ENCODE data around the gene BOLA3.
"Not testable (repeated sequence)": the region's sequence is repeated elsewhere in the genome, so short reads cannot be mapped to it uniquely, and the experiment has no call there.

The BOLA3 gene

GRCh38 chr2:74147727-74148456 lies at the start of gene BOLA3:
Gene BOLA3 (minus strand): TSS chr2:74147912. CDS start chr2:74147874, 38 bp downstream.
- peak; percentile 80 for DNase-seq

- no peak for DNase-seq
Observed at GRCh38 chr2:74197049-74197448, 49.3 kb upstream of the BOLA3 start.

- DNase-seq, result no peak
Observed at GRCh38 chr2:74194799-74195198, 47.1 kb upstream of the BOLA3 start.

GRCh38 chr2:74191596-74192380 lies 44.1 kb upstream of the BOLA3 start:
- no peak for DNase-seq

DNA sequence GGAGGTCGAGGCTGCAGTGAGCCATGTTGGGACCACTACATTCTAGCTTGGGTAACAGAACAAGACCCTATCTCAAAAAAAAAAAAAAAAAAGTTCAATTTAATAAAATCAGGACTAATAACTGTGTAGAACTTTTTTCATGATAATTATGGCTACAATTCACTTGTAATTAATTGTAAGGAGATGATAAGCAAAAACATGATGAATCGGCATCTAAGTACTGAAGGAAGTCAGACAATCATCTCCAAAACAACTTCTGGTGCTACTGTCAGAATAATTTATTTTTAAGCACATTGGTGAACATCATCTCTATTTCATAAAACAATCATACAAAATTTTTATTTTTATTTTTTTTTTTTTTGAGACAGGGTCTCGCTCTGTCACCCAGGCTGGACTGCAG lies 41.0 kb upstream of the BOLA3 start:
- no peak for DNase-seq

- DNase-seq, result peak; percentile 58
Observed at GRCh38 chr2:74188018-74188601, 40.4 kb upstream of the BOLA3 start.

DNA sequence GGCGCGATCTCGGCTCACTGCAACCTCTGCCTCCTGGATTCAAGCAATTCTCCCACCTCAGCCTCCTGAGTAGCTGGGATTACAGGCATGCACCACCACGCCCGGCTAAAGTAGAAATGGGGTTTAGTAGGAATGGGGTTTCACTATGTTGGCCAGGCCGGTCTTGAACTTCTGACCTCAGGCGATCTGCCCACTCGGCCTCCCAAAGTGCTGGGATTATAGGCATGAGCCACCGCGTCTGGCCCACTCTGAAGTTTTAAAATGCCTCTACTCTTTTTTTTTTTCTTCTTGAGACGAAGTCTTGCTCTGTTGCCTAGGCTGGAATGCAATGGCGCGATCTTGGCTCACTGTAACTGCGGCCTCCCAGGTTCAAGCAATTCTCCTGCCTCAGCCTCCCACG lies 39.0 kb upstream of the BOLA3 start:
- DNase-seq, result not testable (repeated sequence)

- no peak for DNase-seq
Observed at GRCh38 chr2:74186038-74186437, 38.3 kb upstream of the BOLA3 start.

- no peak for DNase-seq
Observed at GRCh38 chr2:74183878-74184277, 36.2 kb upstream of the BOLA3 start.

- no peak for DNase-seq
Observed at GRCh38 chr2:74181739-74182138, 34.0 kb upstream of the BOLA3 start.

- DNase-seq, result no peak
Observed at GRCh38 chr2:74179063-74179865, 31.6 kb upstream of the BOLA3 start.

DNA sequence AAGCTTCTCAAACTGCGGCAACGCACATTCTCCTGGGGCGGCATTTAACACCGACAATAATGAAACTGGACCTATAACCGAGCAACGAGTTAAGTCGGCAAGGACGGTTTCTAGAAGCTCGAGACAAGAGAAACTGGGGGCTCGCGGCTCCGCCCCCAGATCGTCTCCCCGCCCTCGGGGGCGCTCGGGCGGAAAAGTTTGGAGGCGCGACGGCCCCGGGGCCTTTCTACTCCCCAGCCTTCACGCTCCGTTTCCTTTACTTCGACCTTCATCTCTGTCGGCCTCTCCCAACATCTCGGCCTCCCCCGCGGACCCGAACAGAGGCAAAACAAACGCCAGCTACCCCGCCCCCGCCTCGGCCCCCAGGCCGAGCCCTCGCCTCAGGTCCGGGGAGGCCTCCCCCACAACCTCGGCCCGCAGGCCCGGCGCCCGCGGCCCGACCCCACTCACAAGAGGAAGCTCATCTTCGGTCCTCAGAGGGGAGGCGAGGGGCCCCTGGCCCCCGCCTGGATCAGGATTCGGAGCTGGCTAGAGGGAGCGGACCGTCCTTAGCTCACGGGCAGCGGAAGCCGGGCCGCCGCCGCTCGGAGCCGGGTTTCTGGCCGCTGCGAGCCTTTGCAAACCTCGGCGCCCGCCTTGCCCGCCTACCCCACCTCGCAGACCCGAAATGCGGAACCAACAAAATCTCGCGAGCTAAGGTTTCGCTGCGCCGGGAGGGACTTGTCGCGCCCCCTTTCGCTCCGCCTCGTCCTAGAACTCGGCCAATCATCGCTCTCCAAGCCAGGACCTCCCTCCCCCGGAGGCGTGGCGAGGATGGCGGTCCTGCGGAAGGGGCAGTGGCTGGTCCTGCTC lies 30.7 kb upstream of the BOLA3 start, which contains the start of gene MOB1A:
Gene MOB1A, minus strand, starts transcription at position 669 of the 852 bp plus-strand sequence. Its CDS starts 205 bp downstream, at position 464.
- DNase-seq, result peak; percentile 98

- DNase-seq, result no peak
Observed at GRCh38 chr2:74177696-74178095, 30.0 kb upstream of the BOLA3 start.

DNA sequence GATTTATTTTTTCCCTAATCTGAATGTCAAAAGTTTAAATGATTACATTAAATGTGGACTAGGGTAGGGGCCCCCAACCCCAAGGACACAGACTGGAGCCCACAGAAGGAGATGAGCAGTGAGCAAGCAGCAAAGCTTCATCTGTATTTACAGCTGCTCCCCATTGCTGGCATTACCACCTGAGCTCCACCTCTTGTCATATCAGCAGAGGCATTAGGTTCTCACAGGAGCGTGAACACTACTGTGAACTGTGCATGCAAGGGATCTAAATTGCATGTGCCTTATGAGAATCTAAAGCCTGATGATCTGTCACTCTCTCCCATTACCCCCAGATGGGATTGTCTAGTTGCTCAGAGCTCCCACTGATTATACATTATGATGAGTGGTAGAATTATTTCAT lies 27.2 kb upstream of the BOLA3 start:
- DNase-seq, result no peak

DNA sequence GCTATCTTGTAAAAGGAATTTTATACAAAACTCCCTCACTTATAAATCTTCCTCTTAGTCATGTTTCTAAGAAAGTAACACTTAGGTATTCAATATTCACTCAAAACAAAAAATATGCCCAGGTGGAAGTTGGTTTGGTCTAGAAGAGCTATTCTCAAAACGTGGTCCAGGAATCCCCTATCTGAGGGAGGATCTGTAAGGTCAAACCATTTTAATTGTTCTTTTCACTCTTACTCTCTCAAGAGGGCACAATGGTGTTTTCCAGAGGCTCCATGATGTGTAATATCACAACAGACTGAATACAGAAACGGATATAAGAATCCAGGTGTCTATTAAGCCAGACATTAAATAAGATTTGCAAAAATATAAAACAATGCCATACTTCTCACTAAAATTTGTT lies 21.0 kb upstream of the BOLA3 start:
- DNase-seq, result no peak

DNA sequence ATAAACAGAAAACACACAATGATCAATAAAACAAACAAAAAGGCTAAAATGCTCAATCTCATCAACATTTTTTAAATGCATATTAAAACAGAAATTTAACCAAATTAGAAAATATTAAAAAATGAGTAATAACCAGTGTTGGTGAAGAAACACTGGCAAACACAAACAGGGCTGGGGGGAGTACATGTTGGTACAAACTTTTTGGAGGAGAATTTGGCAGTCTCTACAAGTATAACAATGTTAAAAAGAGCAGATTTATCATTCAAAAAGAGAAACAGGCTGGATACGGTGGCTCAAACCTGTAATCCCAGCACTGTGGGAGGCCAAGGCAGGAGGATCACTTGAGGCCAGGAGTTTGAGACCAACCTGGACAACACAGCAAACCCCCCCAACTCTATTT lies 17.0 kb upstream of the BOLA3 start:
- no peak for DNase-seq

- no peak for DNase-seq
Observed at GRCh38 chr2:74162951-74163350, 15.2 kb upstream of the BOLA3 start.

GRCh38 chr2:74155830-74156229 lies 8.1 kb upstream of the BOLA3 start:
- DNase-seq, result no peak

DNA sequence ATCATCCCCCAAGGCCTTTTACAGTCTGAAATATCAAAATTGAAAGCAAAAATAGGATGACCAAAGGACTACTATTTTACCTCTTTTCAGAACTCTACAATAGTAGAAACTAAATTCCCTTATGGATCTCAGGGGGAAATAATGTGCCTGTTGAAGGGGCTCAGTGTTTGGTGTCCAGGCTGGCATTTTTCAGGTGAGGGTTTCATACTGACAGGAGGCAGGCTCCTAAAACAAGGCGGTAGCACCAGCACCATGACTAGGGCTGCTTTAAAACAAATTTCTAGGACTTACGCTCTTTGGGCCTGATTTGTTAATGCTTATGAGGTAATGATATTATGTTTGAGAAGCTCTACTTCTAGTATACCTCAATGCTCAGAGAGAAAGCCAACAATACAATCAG lies 5.2 kb upstream of the BOLA3 start:
- no peak for DNase-seq

- DNase-seq, result no peak
Observed at GRCh38 chr2:74149570-74150319, 2.0 kb upstream of the BOLA3 start.

GRCh38 chr2:74149247-74149525 lies 1.5 kb upstream of the BOLA3 start:
- no peak for DNase-seq
